Measurements from ENCODE around the gene PNKD. TPM values are rescaled to one million over a fixed set of nuclear protein-coding genes. Genes with fewer than 3 reads are reported as not detected.

The PNKD gene
- total and polyA plus RNA-seq, 2 of the 8 experiments (the other 6 are each of a cell fraction or from before 2014, with no cell fraction given), result 43.9 to 65.4 TPM

- TF ChIP-seq JUND (IDR thresholded peaks at IDR 0.05; ENCODE audit: low read length), result no peak
Measured at GRCh38 chr2:218382785-218383184, 112.5 kb downstream of the PNKD start (continued).
